Central memory CD8-positive, alpha-beta T cell (primary cell): ENCODE results near the gene CABP2.

Experiments used
- ATAC-seq: fragments of 150-1000 bp; cut with Tn5 transposase; replicated peaks from 2 replicates; pipeline ENCODE4 v1.10.0; 2022; ENCODE audit warnings: mild to moderate bottlenecking, moderate FRiP score, moderate number of reproducible peaks; ENCODE audit not compliant: poor library complexity, severe bottlenecking; ENCODE audit errors: extremely low read depth
- DNase-seq, 2 donors: peaks; one replicate each; pipeline ENCODE4 v3.0.0; 2021; ENCODE audit warnings: low spot score in 2 of 2
- H3K27ac Mint-ChIP-seq: one replicate; pipeline ENCODE4 v1.8.0; 2022; ENCODE audit warnings: low read depth, mild to moderate bottlenecking, moderate library complexity, mixed read lengths
- H3K27me3 Mint-ChIP-seq: one replicate; pipeline ENCODE4 v1.8.0; 2022; ENCODE audit warnings: mixed read lengths
- H3K36me3 Mint-ChIP-seq: one replicate; pipeline ENCODE4 v1.8.0; 2022; ENCODE audit warnings: mild to moderate bottlenecking, moderate library complexity, mixed read lengths; ENCODE audit not compliant: insufficient read depth
- H3K4me1 Mint-ChIP-seq: one replicate; pipeline ENCODE4 v1.8.0; 2022; ENCODE audit warnings: mixed read lengths
- H3K4me3 Mint-ChIP-seq: one replicate; pipeline ENCODE4 v1.8.0; 2022; ENCODE audit warnings: mild to moderate bottlenecking, moderate library complexity, mixed read lengths
- H3K9me3 Mint-ChIP-seq: one replicate; pipeline ENCODE4 v1.8.0; 2022; ENCODE audit warnings: mixed read lengths

The CABP2 gene

GRCh38 chr11:67532889-67533288 lies 9.6 kb upstream of the CABP2 start:
- Mint-ChIP-seq H3K4me3 (no peak overlapping the region), H3K36me3 (no peaks in the 10 kb centered on the region), H3K4me1 (no peaks in the 10 kb centered on the region), H3K27me3 (no peaks in the 10 kb centered on the region), H3K27ac (no peak overlapping the region), H3K9me3 (no peaks in the 10 kb centered on the region)
- no peak for DNase-seq
- no peak for ATAC-seq

GRCh38 chr11:67530282-67530592 lies 7.0 kb upstream of the CABP2 start:
- Mint-ChIP-seq H3K36me3 (no peaks in the 10 kb centered on the region), H3K27ac (no peak overlapping the region), H3K27me3 (peaks cover 3% of the 10 kb centered on the region), H3K9me3 (no peaks in the 10 kb centered on the region), H3K4me1 (no peaks in the 10 kb centered on the region), H3K4me3 (no peak overlapping the region)
- ATAC-seq (no peak), DNase-seq (no peak)

GRCh38 chr11:67528376-67528775 lies 5.1 kb upstream of the CABP2 start:
- DNase-seq (no peak), ATAC-seq (no peak)
- Mint-ChIP-seq H3K27ac (no peak overlapping the region), H3K36me3 (no peaks in the 10 kb centered on the region), H3K4me3 (no peak overlapping the region), H3K27me3 (peaks cover 12% of the 10 kb centered on the region), H3K4me1 (no peaks in the 10 kb centered on the region), H3K9me3 (no peaks in the 10 kb centered on the region)

- no peak for DNase-seq
- no peak for ATAC-seq
- no peaks in the 10 kb centered on the region for H3K9me3 Mint-ChIP-seq
- no peaks in the 10 kb centered on the region for H3K4me1 Mint-ChIP-seq
- H3K27ac Mint-ChIP-seq, result no peak overlapping the region
- peaks cover 12% of the 10 kb centered on the region for H3K27me3 Mint-ChIP-seq
- H3K36me3 Mint-ChIP-seq, result no peaks in the 10 kb centered on the region
- H3K4me3 Mint-ChIP-seq, result no peak overlapping the region
Measured at GRCh38 chr11:67525275-67525976, 2.2 kb upstream of the CABP2 start.

GRCh38 chr11:67524480-67524808 lies 1.2 kb upstream of the CABP2 start:
- H3K9me3 Mint-ChIP-seq, result no peaks in the 10 kb centered on the region
- H3K27me3 Mint-ChIP-seq, result peaks cover 12% of the 10 kb centered on the region
- no peaks in the 10 kb centered on the region for H3K4me1 Mint-ChIP-seq
- ATAC-seq (no peak), DNase-seq (no peak)
- no peak overlapping the region for H3K4me3 Mint-ChIP-seq
- H3K27ac Mint-ChIP-seq, result no peak overlapping the region
- no peaks in the 10 kb centered on the region for H3K36me3 Mint-ChIP-seq

- H3K4me1 Mint-ChIP-seq, result no peaks in the 10 kb centered on the region
- no peaks in the 10 kb centered on the region for H3K9me3 Mint-ChIP-seq
- ATAC-seq (no peak), DNase-seq (no peak)
- H3K36me3 Mint-ChIP-seq, result no peaks in the 10 kb centered on the region
- H3K27ac Mint-ChIP-seq, result no peak overlapping the region
- H3K4me3 Mint-ChIP-seq, result no peak overlapping the region
- H3K27me3 Mint-ChIP-seq, result peaks cover 12% of the 10 kb centered on the region
Measured at GRCh38 chr11:67523556-67524479, 572 bp upstream of the CABP2 start.

- Mint-ChIP-seq H3K27ac (no peak overlapping the region), H3K4me3 (no peak overlapping the region), H3K9me3 (no peaks in the 10 kb centered on the region), H3K36me3 (no peaks in the 10 kb centered on the region), H3K4me1 (no peaks in the 10 kb centered on the region), H3K27me3 (peaks cover 12% of the 10 kb centered on the region)
- no peak for DNase-seq
- no peak for ATAC-seq
Measured at GRCh38 chr11:67522338-67522737, 908 bp downstream of the CABP2 start.

- Mint-ChIP-seq H3K36me3 (no peaks in the 10 kb centered on the region), H3K27ac (no peak overlapping the region), H3K4me3 (no peak overlapping the region), H3K4me1 (no peaks in the 10 kb centered on the region), H3K27me3 (peaks cover 12% of the 10 kb centered on the region), H3K9me3 (no peaks in the 10 kb centered on the region)
- DNase-seq (no peak), ATAC-seq (no peak)
Measured at GRCh38 chr11:67521924-67522323, 1.3 kb downstream of the CABP2 start.

- H3K4me1 Mint-ChIP-seq, result no peaks in the 10 kb centered on the region
- DNase-seq, result no peak
- H3K27me3 Mint-ChIP-seq, result peaks cover 12% of the 10 kb centered on the region
- no peak for ATAC-seq
- no peaks in the 10 kb centered on the region for H3K36me3 Mint-ChIP-seq
- H3K4me3 Mint-ChIP-seq, result no peak overlapping the region
- no peak overlapping the region for H3K27ac Mint-ChIP-seq
- no peaks in the 10 kb centered on the region for H3K9me3 Mint-ChIP-seq
Measured at GRCh38 chr11:67520856-67521824, 2.1 kb downstream of the CABP2 start.

GRCh38 chr11:67519726-67520125 lies 3.5 kb downstream of the CABP2 start:
- Mint-ChIP-seq H3K27me3 (peaks cover 4% of the 10 kb centered on the region), H3K4me1 (no peaks in the 10 kb centered on the region), H3K36me3 (no peaks in the 10 kb centered on the region), H3K4me3 (no peak overlapping the region), H3K27ac (no peak overlapping the region), H3K9me3 (no peaks in the 10 kb centered on the region)
- ATAC-seq (no peak), DNase-seq (no peak)

- Mint-ChIP-seq H3K9me3 (no peaks in the 10 kb centered on the region), H3K36me3 (no peaks in the 10 kb centered on the region), H3K4me3 (no peak overlapping the region), H3K27ac (no peak overlapping the region), H3K4me1 (no peaks in the 10 kb centered on the region), H3K27me3 (peaks cover 11% of the 10 kb centered on the region)
- DNase-seq (no peak), ATAC-seq (no peak)
Measured at GRCh38 chr11:67517784-67518552, 5.3 kb downstream of the CABP2 start.

GRCh38 chr11:67516806-67517205 lies 6.4 kb downstream of the CABP2 start:
- no peak overlapping the region for H3K4me3 Mint-ChIP-seq
- H3K36me3 Mint-ChIP-seq, result no peaks in the 10 kb centered on the region
- DNase-seq (no peak), ATAC-seq (no peak)
- H3K9me3 Mint-ChIP-seq, result no peaks in the 10 kb centered on the region
- no peak overlapping the region for H3K27ac Mint-ChIP-seq
- no peaks in the 10 kb centered on the region for H3K4me1 Mint-ChIP-seq
- peaks cover 11% of the 10 kb centered on the region for H3K27me3 Mint-ChIP-seq
